ENCODE results near the gene KLF17.

KLF17 gene

DNA sequence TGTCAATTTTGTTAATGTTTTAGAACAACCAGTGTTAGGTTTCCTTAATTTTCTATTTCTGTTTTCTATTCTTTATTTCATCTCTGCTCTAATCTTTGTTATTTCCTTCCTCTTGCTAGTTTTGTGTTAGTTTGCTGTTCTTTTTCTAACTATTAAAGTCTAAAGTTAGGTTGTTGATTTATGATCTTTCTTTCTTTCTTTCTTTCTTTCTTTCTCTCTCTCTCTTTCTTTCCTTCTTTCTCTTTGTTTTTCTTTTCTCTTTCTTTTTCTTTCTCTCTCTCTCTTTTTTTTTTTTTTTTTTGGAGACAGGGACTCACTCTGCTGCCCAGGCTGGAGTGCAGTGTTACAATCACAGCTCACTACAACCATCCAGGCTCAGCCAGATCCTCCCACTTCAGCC lies 40.2 kb downstream of the KLF17 start:
- H3K36me3 ChIP-seq (ENCODE audit: control insufficient read depth in 2 of 2, insufficient read depth in 1 of 2, low read length in 2 of 2) = no peaks in the 10 kb centered on the region

DNA sequence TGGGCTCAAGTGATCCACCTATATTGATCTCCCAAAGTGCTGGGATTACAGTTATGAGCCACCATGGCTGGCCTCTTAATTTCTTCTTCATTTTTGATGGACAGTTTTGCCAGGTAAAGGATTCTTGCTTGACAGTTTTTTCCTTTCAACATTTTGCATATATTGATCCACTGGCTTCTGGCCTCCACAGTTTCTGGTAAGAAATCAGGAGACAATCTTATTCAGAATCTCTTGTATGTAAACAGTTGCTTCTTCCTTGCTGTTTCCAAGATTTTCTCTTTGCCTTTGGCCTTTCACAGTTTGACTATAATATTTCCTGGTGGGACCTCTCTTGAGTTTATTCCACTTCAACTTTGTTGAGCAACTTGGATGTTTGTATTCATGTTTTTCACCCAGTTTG lies 42.9 kb downstream of the KLF17 start:
- no peaks in the 10 kb centered on the region for H3K36me3 ChIP-seq (ENCODE audit: control insufficient read depth in 2 of 2, insufficient read depth in 1 of 2, low read length in 2 of 2)
- no peak overlapping the region for H3K4me3 ChIP-seq (ENCODE audit: low read depth, low read length)
- POLR2A ChIA-PET = no interaction called here
- no peak overlapping the region for H3K27ac ChIP-seq (ENCODE audit: extremely low read depth, low read depth, low read length)
- H3K4me1 ChIP-seq (ENCODE audit: control insufficient read depth, insufficient read depth, low read length) = no peaks in the 10 kb centered on the region
- no peaks in the 10 kb centered on the region for H3K9me3 ChIP-seq (ENCODE audit: control insufficient read depth, insufficient read depth, low read depth, low read length)
- peak; percentile 95 for TF ChIP-seq ZNF791 (tag by site-specific recombination; IDR thresholded peaks at IDR 0.05)
- TF ChIP-seq, protein P1, sequence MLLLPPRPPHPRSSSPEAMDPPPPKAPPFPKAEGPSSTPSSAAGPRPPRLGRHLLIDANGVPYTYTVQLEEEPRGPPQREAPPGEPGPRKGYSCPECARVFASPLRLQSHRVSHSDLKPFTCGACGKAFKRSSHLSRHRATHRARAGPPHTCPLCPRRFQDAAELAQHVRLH (tag by site-specific recombination; IDR thresholded peaks at IDR 0.05) = no peak
- TF ChIP-seq ZNF473 (tag by site-specific recombination; IDR thresholded peaks at IDR 0.05) = no peak
- peak; percentile 83 for TF ChIP-seq SETDB1 (IDR thresholded peaks at IDR 0.05; ENCODE audit: insufficient read length, low read length)
- CTCF ChIA-PET = interaction anchor here (0.9 to 2.0 kb wide), 2 partner anchors 9 to 114 kb away, joined by 3 to 4 read pairs; no protein-coding TSS in a partner anchor

More for the DNA sequence above, 40.2 kb downstream of the KLF17 start:
- peak; percentile 32; the same call in 1 of the 2 replicates for TF ChIP-seq ZNF248 (tag by site-specific recombination; IDR thresholded peaks at IDR 0.05)
- TF ChIP-seq, protein P2, sequence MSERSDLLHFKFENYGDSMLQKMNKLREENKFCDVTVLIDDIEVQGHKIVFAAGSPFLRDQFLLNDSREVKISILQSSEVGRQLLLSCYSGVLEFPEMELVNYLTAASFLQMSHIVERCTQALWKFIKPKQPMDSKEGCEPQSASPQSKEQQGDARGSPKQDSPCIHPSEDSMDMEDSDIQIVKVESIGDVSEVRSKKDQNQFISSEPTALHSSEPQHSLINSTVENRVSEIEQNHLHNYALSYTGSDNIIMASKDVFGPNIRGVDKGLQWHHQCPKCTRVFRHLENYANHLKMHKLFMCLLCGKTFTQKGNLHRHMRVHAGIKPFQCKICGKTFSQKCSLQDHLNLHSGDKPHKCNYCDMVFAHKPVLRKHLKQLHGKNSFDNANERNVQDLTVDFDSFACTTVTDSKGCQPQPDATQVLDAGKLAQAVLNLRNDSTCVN (tag by site-specific recombination; optimal IDR thresholded peaks at IDR 0.05) = no peak
- TF ChIP-seq ZNF366 (tag by site-specific recombination; conservative IDR thresholded peaks at IDR 0.05) = peak; percentile 79
- TF ChIP-seq PRDM1 (tag by site-specific recombination; IDR thresholded peaks at IDR 0.05) = peak; percentile 80
- Histone ChIP-seq H3K4me1 (ENCODE audit: control insufficient read depth, insufficient read depth, low read length) (peaks cover 6% of the 10 kb centered on the region; the same call in 1 of the 2 replicates), H3K27ac (ENCODE audit: extremely low read depth, low read depth, low read length) (no peak overlapping the region), H3K9me3 (ENCODE audit: control insufficient read depth, insufficient read depth, low read depth, low read length) (no peaks in the 10 kb centered on the region), H3K4me3 (ENCODE audit: low read depth, low read length) (no peak overlapping the region)
- ChIA-PET POLR2A (no interaction called here), CTCF (no interaction called here)

DNA sequence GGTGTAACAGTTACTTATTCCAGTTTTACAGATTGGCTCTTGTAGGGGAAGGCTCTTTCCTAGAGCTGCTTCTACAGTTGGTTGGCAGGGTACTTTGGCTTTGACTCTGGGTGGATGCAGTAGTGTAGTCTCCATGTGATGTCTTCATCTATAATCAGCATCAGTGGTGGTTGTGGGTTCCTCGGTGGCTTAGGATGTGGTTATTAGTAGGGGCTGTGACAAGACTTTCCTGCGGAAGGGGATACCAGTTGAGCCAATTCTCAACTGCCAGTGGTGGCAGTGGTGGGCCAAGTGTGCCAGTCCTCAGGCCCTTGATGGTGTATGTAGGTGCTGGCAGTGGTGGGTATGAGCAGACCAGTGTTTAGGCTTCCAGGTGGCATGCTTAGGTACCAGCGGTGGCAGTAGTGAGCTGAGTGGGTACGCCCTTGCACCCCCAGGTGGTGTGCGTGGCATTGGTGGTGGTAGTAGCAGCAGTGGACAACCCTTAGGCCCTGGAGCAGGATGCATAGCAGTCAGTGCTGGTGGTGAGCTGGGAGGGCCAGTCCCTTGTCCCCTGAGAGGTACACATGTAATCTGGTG lies 50.0 kb downstream of the KLF17 start:
- no peaks in the 10 kb centered on the region for H3K4me1 ChIP-seq (ENCODE audit: control insufficient read depth, insufficient read depth, low read length)
- no peaks in the 10 kb centered on the region for H3K9me3 ChIP-seq (ENCODE audit: control insufficient read depth, insufficient read depth, low read depth, low read length)
- CTCF ChIA-PET = interaction anchor here (0.6 kb wide), 1 partner anchor 563 kb away, joined by 3 read pairs; no protein-coding TSS in a partner anchor
- no peak overlapping the region for H3K27ac ChIP-seq (ENCODE audit: extremely low read depth, low read depth, low read length)
- POLR2A ChIA-PET = no interaction called here
- no peak for TF ChIP-seq ZIC2 (tag by site-specific recombination; IDR thresholded peaks at IDR 0.05)
- no peak for TF ChIP-seq ZNF658 (tag by site-specific recombination; IDR thresholded peaks at IDR 0.05)
- TF ChIP-seq ZNF184 (tag by site-specific recombination; IDR thresholded peaks at IDR 0.05) = no peak
- TF ChIP-seq ZNF112 (tag by site-specific recombination; IDR thresholded peaks at IDR 0.05) = no peak
- TF ChIP-seq ZFP37 (tag by site-specific recombination; IDR thresholded peaks at IDR 0.05) = no peak
- TF ChIP-seq ZNF350 (tag by site-specific recombination; IDR thresholded peaks at IDR 0.05) = no peak
- TF ChIP-seq REPIN1 (tag by site-specific recombination; IDR thresholded peaks at IDR 0.05; ENCODE audit: low read depth) = no peak
- TF ChIP-seq, protein P3, sequence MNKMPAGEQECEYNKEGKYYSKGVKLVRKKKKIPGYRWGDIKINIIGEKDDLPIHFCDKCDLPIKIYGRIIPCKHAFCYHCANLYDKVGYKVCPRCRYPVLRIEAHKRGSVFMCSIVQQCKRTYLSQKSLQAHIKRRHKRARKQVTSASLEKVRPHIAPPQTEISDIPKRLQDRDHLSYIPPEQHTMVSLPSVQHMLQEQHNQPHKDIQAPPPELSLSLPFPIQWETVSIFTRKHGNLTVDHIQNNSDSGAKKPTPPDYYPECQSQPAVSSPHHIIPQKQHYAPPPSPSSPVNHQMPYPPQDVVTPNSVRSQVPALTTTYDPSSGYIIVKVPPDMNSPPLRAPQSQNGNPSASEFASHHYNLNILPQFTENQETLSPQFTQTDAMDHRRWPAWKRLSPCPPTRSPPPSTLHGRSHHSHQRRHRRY (tag by site-specific recombination; IDR thresholded peaks at IDR 0.05) = no peak
- TF ChIP-seq ZFP3 (tag by site-specific recombination; IDR thresholded peaks at IDR 0.05; ENCODE audit: low read depth) = no peak
- TF ChIP-seq ZNF292 (tag by site-specific recombination; IDR thresholded peaks at IDR 0.05; ENCODE audit: borderline replicate concordance, low read depth) = no peak
- TF ChIP-seq ZNF223 (tag by site-specific recombination; IDR thresholded peaks at IDR 0.05) = no peak
- H3K4me3 ChIP-seq (ENCODE audit: low read depth, low read length) = no peak overlapping the region
- no peaks in the 10 kb centered on the region for H3K36me3 ChIP-seq (ENCODE audit: control insufficient read depth in 2 of 2, insufficient read depth in 1 of 2, low read length in 2 of 2)
